Gastroesophageal sphincter (tissue), 2 donors: ENCODE data around the gene ANKRD66.

Experiments used
- EP300 ChIP-seq: sonication (generic); formaldehyde crosslinking; IDR thresholded peaks from one replicate; pipeline ENCODE4 v1.6.1; 2017; ENCODE audit warnings: antibody characterized with exemption, mild to moderate bottlenecking
- POLR2A ChIP-seq, 2 donors: fragments of 450-650 bp; IDR thresholded peaks; one replicate each; pipeline ENCODE4 v1.6.1; 2017; ENCODE audit warnings: antibody characterized with exemption in 2 of 2, mild to moderate bottlenecking in 2 of 2, moderate library complexity in 1 of 2

DNA sequence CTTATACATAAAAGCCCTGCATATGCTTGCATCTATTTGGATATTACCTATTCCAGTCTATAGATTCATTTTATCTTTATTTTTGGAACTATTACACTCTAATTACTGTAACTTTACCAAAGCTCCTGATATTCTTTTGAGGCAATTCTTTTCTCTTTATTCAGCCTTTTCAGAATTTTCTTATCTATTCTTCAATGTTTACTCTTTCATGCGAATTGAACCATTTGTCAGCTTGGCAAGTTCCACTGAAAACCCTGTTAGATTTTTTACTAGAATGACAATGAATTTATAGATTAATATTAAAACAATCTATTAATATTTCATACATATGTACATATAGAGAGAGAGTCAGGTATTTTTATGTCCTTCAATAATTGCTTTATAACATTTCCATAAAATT is 45.9 kb downstream of the ANKRD66 start:
- TF ChIP-seq POLR2A (IDR thresholded peaks at IDR 0.05) = no peak
- no peak for TF ChIP-seq EP300
